ENCODE results near the gene EGFR. TPM values are rescaled to one million over a fixed set of nuclear protein-coding genes. Genes with fewer than 3 reads are reported as not detected.

Gene EGFR
- total RNA-seq, 2 experiments from 2014 or later, result not detected

- H3K4me3 Mint-ChIP-seq, result no peak overlapping the region
- no peaks in the 10 kb centered on the region for H3K36me3 Mint-ChIP-seq
- no peaks in the 10 kb centered on the region for H3K27me3 Mint-ChIP-seq
- no peaks in the 10 kb centered on the region for H3K9me3 Mint-ChIP-seq (ENCODE audit: low read depth)
- ATAC-seq, result no peak
- DNase-seq, result no peak
- no peaks in the 10 kb centered on the region for H3K4me1 Mint-ChIP-seq
- CTCF ChIA-PET, result no interaction called here
- no peak overlapping the region for H3K27ac Mint-ChIP-seq
Observed at GRCh38 chr7:55149001-55149400, 130.2 kb downstream of the EGFR start.

GRCh38 chr7:55150166-55150565 lies 131.3 kb downstream of the EGFR start:
- no peaks in the 10 kb centered on the region for H3K4me1 Mint-ChIP-seq
- no peaks in the 10 kb centered on the region for H3K9me3 Mint-ChIP-seq (ENCODE audit: low read depth)
- ATAC-seq, result no peak
- no peaks in the 10 kb centered on the region for H3K36me3 Mint-ChIP-seq
- no peak overlapping the region for H3K27ac Mint-ChIP-seq
- no peaks in the 10 kb centered on the region for H3K27me3 Mint-ChIP-seq
- no peak for DNase-seq
- CTCF ChIA-PET, result no interaction called here
- H3K4me3 Mint-ChIP-seq, result no peak overlapping the region

GRCh38 chr7:55150709-55151451 lies 132.1 kb downstream of the EGFR start:
- Mint-ChIP-seq H3K27me3 (no peaks in the 10 kb centered on the region), H3K27ac (no peak overlapping the region), H3K36me3 (no peaks in the 10 kb centered on the region), H3K4me3 (no peak overlapping the region), H3K9me3 (ENCODE audit: low read depth) (no peaks in the 10 kb centered on the region), H3K4me1 (no peaks in the 10 kb centered on the region)
- CTCF ChIA-PET, result no interaction called here
- ATAC-seq (no peak), DNase-seq (no peak)

- CTCF ChIA-PET, result no interaction called here
- DNase-seq (no peak), ATAC-seq (no peak)
- Mint-ChIP-seq H3K36me3 (no peaks in the 10 kb centered on the region), H3K4me3 (no peak overlapping the region), H3K9me3 (ENCODE audit: low read depth) (no peaks in the 10 kb centered on the region), H3K27ac (no peak overlapping the region), H3K4me1 (no peaks in the 10 kb centered on the region), H3K27me3 (peaks cover 3% of the 10 kb centered on the region)
Observed at GRCh38 chr7:55152516-55152915, 133.7 kb downstream of the EGFR start.

GRCh38 chr7:55154096-55154495 lies 135.3 kb downstream of the EGFR start:
- H3K9me3 Mint-ChIP-seq (ENCODE audit: low read depth), result no peaks in the 10 kb centered on the region
- ATAC-seq (no peak), DNase-seq (no peak)
- H3K27ac Mint-ChIP-seq, result no peak overlapping the region
- peaks cover 3% of the 10 kb centered on the region for H3K27me3 Mint-ChIP-seq
- CTCF ChIA-PET, result interaction anchor here (1.0 kb wide), 1 partner anchor 101 kb away, joined by 3 read pairs; no protein-coding TSS in a partner anchor
- H3K4me3 Mint-ChIP-seq, result no peak overlapping the region
- no peaks in the 10 kb centered on the region for H3K36me3 Mint-ChIP-seq
- no peaks in the 10 kb centered on the region for H3K4me1 Mint-ChIP-seq

- H3K4me1 Mint-ChIP-seq, result no peaks in the 10 kb centered on the region
- H3K9me3 Mint-ChIP-seq (ENCODE audit: low read depth), result no peaks in the 10 kb centered on the region
- DNase-seq, result no peak
- ATAC-seq, result no peak
- peaks cover 3% of the 10 kb centered on the region for H3K27me3 Mint-ChIP-seq
- H3K27ac Mint-ChIP-seq, result no peak overlapping the region
- no peak overlapping the region for H3K4me3 Mint-ChIP-seq
- H3K36me3 Mint-ChIP-seq, result no peaks in the 10 kb centered on the region
- CTCF ChIA-PET, result no interaction called here
Observed at GRCh38 chr7:55155351-55156117, 136.7 kb downstream of the EGFR start.

- no peak overlapping the region for H3K27ac Mint-ChIP-seq
- no peak overlapping the region for H3K4me3 Mint-ChIP-seq
- DNase-seq (no peak), ATAC-seq (no peak)
- H3K9me3 Mint-ChIP-seq (ENCODE audit: low read depth), result no peaks in the 10 kb centered on the region
- H3K36me3 Mint-ChIP-seq, result no peaks in the 10 kb centered on the region
- no peaks in the 10 kb centered on the region for H3K4me1 Mint-ChIP-seq
- peaks cover 3% of the 10 kb centered on the region for H3K27me3 Mint-ChIP-seq
- CTCF ChIA-PET, result no interaction called here
Observed at GRCh38 chr7:55156919-55157763, 138.3 kb downstream of the EGFR start.

- H3K4me1 Mint-ChIP-seq, result no peaks in the 10 kb centered on the region
- no peak overlapping the region for H3K27ac Mint-ChIP-seq
- H3K36me3 Mint-ChIP-seq, result no peaks in the 10 kb centered on the region
- H3K4me3 Mint-ChIP-seq, result no peak overlapping the region
- no peak for DNase-seq
- peaks cover 3% of the 10 kb centered on the region for H3K27me3 Mint-ChIP-seq
- ATAC-seq, result no peak
- CTCF ChIA-PET, result no interaction called here
- no peaks in the 10 kb centered on the region for H3K9me3 Mint-ChIP-seq (ENCODE audit: low read depth)
Observed at GRCh38 chr7:55157764-55158105, 138.9 kb downstream of the EGFR start.

- no peaks in the 10 kb centered on the region for H3K9me3 Mint-ChIP-seq (ENCODE audit: low read depth)
- H3K27me3 Mint-ChIP-seq, result peaks cover 3% of the 10 kb centered on the region
- H3K36me3 Mint-ChIP-seq, result no peaks in the 10 kb centered on the region
- ATAC-seq (no peak), DNase-seq (no peak)
- H3K4me3 Mint-ChIP-seq, result no peak overlapping the region
- CTCF ChIA-PET, result no interaction called here
- H3K4me1 Mint-ChIP-seq, result no peaks in the 10 kb centered on the region
- H3K27ac Mint-ChIP-seq, result no peak overlapping the region
Observed at GRCh38 chr7:55158541-55159382, 139.9 kb downstream of the EGFR start.

GRCh38 chr7:55160539-55160938 lies 141.7 kb downstream of the EGFR start:
- Mint-ChIP-seq H3K4me1 (no peaks in the 10 kb centered on the region), H3K4me3 (no peak overlapping the region), H3K9me3 (ENCODE audit: low read depth) (no peaks in the 10 kb centered on the region), H3K27ac (no peak overlapping the region), H3K36me3 (no peaks in the 10 kb centered on the region), H3K27me3 (peaks cover 3% of the 10 kb centered on the region)
- DNase-seq (no peak), ATAC-seq (no peak)
- CTCF ChIA-PET, result no interaction called here

- no peaks in the 10 kb centered on the region for H3K36me3 Mint-ChIP-seq
Observed at GRCh38 chr7:55161154-55161687, 142.4 kb downstream of the EGFR start.

GRCh38 chr7:55162476-55162875 lies 143.7 kb downstream of the EGFR start:
- DNase-seq (no peak), ATAC-seq (no peak)
- H3K36me3 Mint-ChIP-seq, result no peaks in the 10 kb centered on the region
- H3K4me3 Mint-ChIP-seq, result no peak overlapping the region
- H3K4me1 Mint-ChIP-seq, result no peaks in the 10 kb centered on the region
- no peaks in the 10 kb centered on the region for H3K27me3 Mint-ChIP-seq
- CTCF ChIA-PET, result no interaction called here
- H3K27ac Mint-ChIP-seq, result no peak overlapping the region
- peaks cover 11% of the 10 kb centered on the region for H3K9me3 Mint-ChIP-seq (ENCODE audit: low read depth)

More at GRCh38 chr7:55161154-55161687, 142.4 kb downstream of the EGFR start:
- ATAC-seq (no peak), DNase-seq (no peak)
- peaks cover under 1% of the 10 kb centered on the region for H3K9me3 Mint-ChIP-seq (ENCODE audit: low read depth)
- H3K4me1 Mint-ChIP-seq, result no peaks in the 10 kb centered on the region
- no peak overlapping the region for H3K4me3 Mint-ChIP-seq
- no peak overlapping the region for H3K27ac Mint-ChIP-seq
- CTCF ChIA-PET, result no interaction called here
- H3K27me3 Mint-ChIP-seq, result peaks cover 3% of the 10 kb centered on the region

- Mint-ChIP-seq H3K36me3 (no peaks in the 10 kb centered on the region), H3K4me1 (no peaks in the 10 kb centered on the region), H3K27me3 (no peaks in the 10 kb centered on the region), H3K9me3 (ENCODE audit: low read depth) (peaks cover 13% of the 10 kb centered on the region), H3K27ac (no peak overlapping the region), H3K4me3 (no peak overlapping the region)
- no peak for ATAC-seq
- CTCF ChIA-PET, result no interaction called here
- DNase-seq, result no peak
Observed at GRCh38 chr7:55163733-55164132, 144.9 kb downstream of the EGFR start.

All from activated CD8-positive, alpha-beta memory T cell treated with anti-CD3 and anti-CD28 coated beads, Interleukin-2, amount 10 ng/mL, durations not matched to agents 7 days and 5 days (primary cell).